B cell (primary cell): Measurements from ENCODE around the gene MON1A. TPM values are rescaled to one million over a fixed set of nuclear protein-coding genes. Genes with fewer than 3 reads are reported as not detected.

Experiments
- ATAC-seq: fragments of 200-7000 bp; cut with Tn5 transposase; one replicate; pipeline ENCODE4 v1.10.0; 2021; ENCODE audit warnings: low read depth, mild to moderate bottlenecking, moderate number of reproducible peaks, moderate library complexity
- CTCF ChIA-PET: fragments of 350-600 bp; sonication (Branson Sonifier 250); formaldehyde crosslinking; loops from one replicate; lab custom pipeline; 2021; ENCODE audit warnings: antibody characterized with exemption, inconsistent platforms; lab: Charles Lee
- POLR2A ChIA-PET: fragments of 350-600 bp; sonication (Branson Sonifier 250); formaldehyde crosslinking; loops from one replicate; lab custom pipeline; 2021; ENCODE audit warnings: antibody characterized with exemption; lab: Charles Lee
- DNase-seq: peaks from one replicate; pipeline ENCODE4 v3.0.0; 2013
- H2AFZ ChIP-seq: 2 replicates; pipeline ENCODE4 v1.6.1; 2012; ENCODE audit warnings: mild to moderate bottlenecking, low read depth, low read length; ENCODE audit not compliant: insufficient read depth, poor library complexity, severe bottlenecking
- H3K27ac ChIP-seq, 2 donors: 1 replicate in 1 of 2; 2 replicates in 1 of 2; pipeline ENCODE4 v1.5.1; 2012 to 2013; ENCODE audit warnings: low read length in 2 of 2, mild to moderate bottlenecking in 2 of 2, moderate library complexity in 1 of 2
- H3K27me3 ChIP-seq, 4 experiments: fragments of 200-600 bp in 1 of 4; sonication (generic) in 1 of 4; replicated peaks in 1 of 4; 1 replicate in 2 of 4; 2 replicates in 2 of 4; pipeline versions ENCODE4 v1.6.1 to v1.7.0; 2013 to 2016; ENCODE audit warnings: low read length in 3 of 4, mild to moderate bottlenecking in 2 of 4, mixed read lengths in 1 of 4, moderate library complexity in 1 of 4; ENCODE audit not compliant: insufficient read depth in 4 of 4, control insufficient read depth in 3 of 4; ENCODE audit errors: control extremely low read depth in 1 of 4
- H3K36me3 ChIP-seq, 2 experiments: replicated peaks in 1 of 2; 1 replicate in 1 of 2; 2 replicates in 1 of 2; pipeline versions ENCODE4 v1.6.1 to v1.7.1; 2013; ENCODE audit warnings: low read length in 1 of 2; ENCODE audit not compliant: insufficient read depth in 2 of 2, control insufficient read depth in 1 of 2; ENCODE audit errors: control extremely low read depth in 1 of 2, extremely low read depth in 1 of 2
- H3K4me1 ChIP-seq, 2 donors: fragments of 200-600 bp in 1 of 2; sonication (generic) in 1 of 2; 1 replicate in 1 of 2; 2 replicates in 1 of 2; pipeline versions ENCODE4 v1.5.1 to v1.6.1; 2013 to 2017; ENCODE audit warnings: low read length in 2 of 2; ENCODE audit not compliant: control insufficient read depth in 2 of 2, insufficient read depth in 2 of 2
- H3K4me2 ChIP-seq: replicated peaks from 2 replicates; pipeline ENCODE3; 2012; ENCODE audit warnings: mild to moderate bottlenecking, low read depth, low read length; ENCODE audit not compliant: poor library complexity, severe bottlenecking
- H3K4me3 ChIP-seq, 5 experiments: fragments of 200-600 bp in 1 of 5; sonication (generic) in 1 of 5; 1 replicate in 3 of 5; 2 replicates in 2 of 5; pipeline versions ENCODE4 v1.5.1 to v1.7.0; 2011 to 2016; ENCODE audit warnings: low read length in 4 of 5, mild to moderate bottlenecking in 4 of 5, low read depth in 2 of 5, control low read depth in 1 of 5, moderate library complexity in 1 of 5; ENCODE audit not compliant: insufficient read depth in 1 of 5; ENCODE audit errors: control extremely low read depth in 1 of 5, extremely low read depth in 1 of 5
- H3K79me2 ChIP-seq: fragments of 200-600 bp; sonication (generic); one replicate; pipeline ENCODE4 v1.6.0; 2016; ENCODE audit warnings: low read length; ENCODE audit not compliant: control insufficient read depth, insufficient read depth
- H3K9ac ChIP-seq: fragments of 200-600 bp; sonication (generic); 2 replicates; pipeline ENCODE4 v1.6.1; 2017; ENCODE audit warnings: mild to moderate bottlenecking, low read length, moderate library complexity
- H3K9me3 ChIP-seq, 3 donors: one replicate each; pipeline versions ENCODE4 v1.6.1 to v1.7.1; 2013; ENCODE audit warnings: low read length in 2 of 3; ENCODE audit not compliant: control insufficient read depth in 2 of 3, insufficient read depth in 1 of 3; ENCODE audit errors: control extremely low read depth in 1 of 3
- H4K20me1 ChIP-seq: 2 replicates; pipeline ENCODE4 v1.6.0; 2012; ENCODE audit warnings: mild to moderate bottlenecking, low read length; ENCODE audit not compliant: insufficient read depth, control insufficient read depth, poor library complexity, severe bottlenecking
- H3K27ac Mint-ChIP-seq: one replicate; pipeline ENCODE4 v1.8.0; 2021; ENCODE audit warnings: mixed read lengths
- H3K27me3 Mint-ChIP-seq: one replicate; pipeline ENCODE4 v1.8.0; 2021; ENCODE audit warnings: mixed read lengths
- H3K4me1 Mint-ChIP-seq: one replicate; pipeline ENCODE4 v1.8.0; 2021; ENCODE audit warnings: mixed read lengths
- H3K4me3 Mint-ChIP-seq: one replicate; pipeline ENCODE4 v1.8.0; 2021; ENCODE audit warnings: mixed read lengths
- H3K9me3 Mint-ChIP-seq: one replicate; pipeline ENCODE4 v1.8.0; 2022; ENCODE audit warnings: mixed read lengths; ENCODE audit not compliant: insufficient read depth
- EZH2 ChIP-seq: IDR thresholded peaks from 2 replicates; pipeline ENCODE4 v1.6.1; 2012; ENCODE audit warnings: borderline replicate concordance, low read depth, mild to moderate bottlenecking, moderate library complexity, low read length; ENCODE audit not compliant: insufficient read depth, poor library complexity, severe bottlenecking
- WGBS: methylation state at CpG from one replicate; pipeline ENCODE4 v1.1.5; 2013; ENCODE audit warnings: missing lambda C conversion rate; ENCODE audit not compliant: insufficient coverage; 5-methylcytosine and 5-hydroxymethylcytosine counted together
- intact Hi-C: fragments of 100-400 bp; cut with micrococcal nuclease; formaldehyde crosslinking; loops from one replicate; pipeline ENCODE4 v1.10.0; 2022
- polyA plus RNA-seq: library from polyadenylated mRNA; depleted of rRNA; stranded (reverse); fragments of >200 nt; gene quantifications from 2 replicates; pipeline ENCODE4 v1.2.3, GENCODE V29; 2012
- total RNA-seq, 2 donors: library from RNA; stranded (reverse); fragments of 120-200 nt in 1 of 2; gene quantifications; 1 replicate in 1 of 2; 2 replicates in 1 of 2; pipeline versions ENCODE4 v1.2.3 to v1.2.4, GENCODE V29; 2013 to 2022
- TF ChIP-seq, protein P1 (sequence below): fragments of 200-600 bp; IDR thresholded peaks from one replicate; pipeline ENCODE4 v1.8.0; 2022; ENCODE audit warnings: antibody characterized with exemption, mild to moderate bottlenecking

The MON1A gene
- total and polyA plus RNA-seq, 2 donors (not counting 1 experiment from before 2014, with no cell fraction given): 6.6 to 8.9 TPM

DNA sequence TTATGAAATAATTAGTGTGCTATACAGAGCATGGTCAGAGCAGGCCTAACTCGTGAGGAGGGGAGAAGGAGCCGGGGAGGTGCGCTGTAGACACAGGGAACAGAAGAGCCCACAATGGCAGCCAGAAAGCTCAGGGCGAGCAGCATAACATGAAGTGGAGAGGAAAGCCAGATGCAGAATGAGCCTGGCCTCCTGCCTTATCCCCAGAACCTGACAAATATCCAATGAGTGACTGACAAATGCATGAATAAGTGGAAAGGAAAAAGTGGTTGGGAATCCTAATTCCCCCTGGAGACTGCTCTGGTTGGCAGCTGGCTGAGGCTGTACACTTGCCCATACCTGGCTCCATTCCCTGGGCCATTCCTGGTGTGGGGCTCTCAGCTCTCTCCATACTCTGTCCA lies 16.7 kb downstream of the MON1A start:
- CTCF ChIA-PET: no interaction called here
- no peak overlapping the region for H3K27ac Mint-ChIP-seq
- intact Hi-C loops: no loop called here
- WGBS: 92% methylated on average over 4 of the region's 4 CpGs
- no peak overlapping the region for H2AFZ ChIP-seq
- H3K27me3 ChIP-seq: no peaks in the 10 kb centered on the region
- no peaks in the 10 kb centered on the region for H3K27me3 Mint-ChIP-seq
- H4K20me1 ChIP-seq: no peaks in the 10 kb centered on the region
- no peak for ATAC-seq
- H3K4me2 ChIP-seq: no peak overlapping the region
- H3K9me3 ChIP-seq: no peaks in the 10 kb centered on the region
- H3K4me3 Mint-ChIP-seq: no peak overlapping the region
- H3K9me3 Mint-ChIP-seq: no peaks in the 10 kb centered on the region
- no peak overlapping the region for H3K9ac ChIP-seq
- no peaks in the 10 kb centered on the region for H3K4me1 ChIP-seq
- POLR2A ChIA-PET: no interaction called here
- no peaks in the 10 kb centered on the region for H3K4me1 Mint-ChIP-seq
- H3K79me2 ChIP-seq: no peaks in the 10 kb centered on the region
- no peak for DNase-seq
- no peak for TF ChIP-seq EZH2
- TF ChIP-seq, protein P1, sequence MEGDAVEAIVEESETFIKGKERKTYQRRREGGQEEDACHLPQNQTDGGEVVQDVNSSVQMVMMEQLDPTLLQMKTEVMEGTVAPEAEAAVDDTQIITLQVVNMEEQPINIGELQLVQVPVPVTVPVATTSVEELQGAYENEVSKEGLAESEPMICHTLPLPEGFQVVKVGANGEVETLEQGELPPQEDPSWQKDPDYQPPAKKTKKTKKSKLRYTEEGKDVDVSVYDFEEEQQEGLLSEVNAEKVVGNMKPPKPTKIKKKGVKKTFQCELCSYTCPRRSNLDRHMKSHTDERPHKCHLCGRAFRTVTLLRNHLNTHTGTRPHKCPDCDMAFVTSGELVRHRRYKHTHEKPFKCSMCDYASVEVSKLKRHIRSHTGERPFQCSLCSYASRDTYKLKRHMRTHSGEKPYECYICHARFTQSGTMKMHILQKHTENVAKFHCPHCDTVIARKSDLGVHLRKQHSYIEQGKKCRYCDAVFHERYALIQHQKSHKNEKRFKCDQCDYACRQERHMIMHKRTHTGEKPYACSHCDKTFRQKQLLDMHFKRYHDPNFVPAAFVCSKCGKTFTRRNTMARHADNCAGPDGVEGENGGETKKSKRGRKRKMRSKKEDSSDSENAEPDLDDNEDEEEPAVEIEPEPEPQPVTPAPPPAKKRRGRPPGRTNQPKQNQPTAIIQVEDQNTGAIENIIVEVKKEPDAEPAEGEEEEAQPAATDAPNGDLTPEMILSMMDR: no peak
- H3K4me3 ChIP-seq: no peak overlapping the region
- no peak overlapping the region for H3K27ac ChIP-seq
- H3K36me3 ChIP-seq: peaks cover 0 to 6% of the 10 kb centered on the region in 2 experiments

DNA sequence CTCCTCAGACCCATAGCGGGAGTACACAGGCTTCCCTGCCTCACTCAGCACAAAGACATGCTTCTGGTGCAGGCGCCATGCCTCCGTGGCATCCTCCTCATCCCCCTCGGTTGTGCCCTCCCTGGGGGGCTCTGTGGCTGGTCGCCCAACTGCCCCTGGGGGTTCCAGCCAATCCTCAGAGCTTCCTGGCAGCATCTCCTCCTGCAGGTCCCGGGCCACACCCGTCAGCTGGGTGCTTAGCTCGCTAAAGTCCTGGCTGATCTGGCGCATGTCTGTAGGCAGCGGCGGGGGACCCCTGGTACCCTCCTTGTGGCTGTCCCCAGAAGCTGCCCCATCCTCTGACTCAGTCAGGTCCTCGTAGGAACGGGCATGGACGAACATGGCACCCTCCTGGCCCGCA lies 18.0 kb downstream of the MON1A start:
- Histone ChIP-seq H3K36me3 (peaks cover 0 to 6% of the 10 kb centered on the region in 2 experiments), H3K4me3 (no peak overlapping the region), H4K20me1 (no peaks in the 10 kb centered on the region), H3K9ac (no peak overlapping the region), H3K27me3 (no peaks in the 10 kb centered on the region), H2AFZ (no peak overlapping the region), H3K4me2 (no peak overlapping the region), H3K79me2 (no peaks in the 10 kb centered on the region), H3K9me3 (no peaks in the 10 kb centered on the region), H3K27ac (no peak overlapping the region), H3K4me1 (peaks cover 1 to 2% of the 10 kb centered on the region in 2 donors)
- ChIA-PET CTCF (no interaction called here), POLR2A (no interaction called here)
- DNase-seq: no peak
- Mint-ChIP-seq H3K4me1 (peaks cover 4% of the 10 kb centered on the region), H3K9me3 (no peaks in the 10 kb centered on the region), H3K4me3 (no peak overlapping the region), H3K27me3 (no peaks in the 10 kb centered on the region), H3K27ac (no peak overlapping the region)
- WGBS: 91% methylated on average over 15 of the region's 15 CpGs
- intact Hi-C loops: no loop called here
- ATAC-seq: no peak
- TF ChIP-seq EZH2: no peak
- TF ChIP-seq, protein P1: no peak
